Neural progenitor cell (in vitro differentiated cells): Measurements from ENCODE around the gene INSM1.

Source experiments
- CTCF ChIP-seq: fragments of 200-600 bp; sonication (generic); IDR thresholded peaks from 2 replicates; pipeline ENCODE4 v1.5.1; 2017; ENCODE audit warnings: antibody characterized with exemption, mild to moderate bottlenecking
- EZH2 ChIP-seq: fragments of 200-600 bp; sonication (generic); IDR thresholded peaks from 2 replicates; pipeline ENCODE4 v1.6.1; 2017; ENCODE audit warnings: antibody characterized with exemption, mild to moderate bottlenecking, moderate library complexity
- EZH2phosphoT487 ChIP-seq: fragments of 200-600 bp; sonication (generic); IDR thresholded peaks from 2 replicates; pipeline ENCODE4 v1.6.1; 2017; ENCODE audit warnings: antibody characterized with exemption

DNA sequence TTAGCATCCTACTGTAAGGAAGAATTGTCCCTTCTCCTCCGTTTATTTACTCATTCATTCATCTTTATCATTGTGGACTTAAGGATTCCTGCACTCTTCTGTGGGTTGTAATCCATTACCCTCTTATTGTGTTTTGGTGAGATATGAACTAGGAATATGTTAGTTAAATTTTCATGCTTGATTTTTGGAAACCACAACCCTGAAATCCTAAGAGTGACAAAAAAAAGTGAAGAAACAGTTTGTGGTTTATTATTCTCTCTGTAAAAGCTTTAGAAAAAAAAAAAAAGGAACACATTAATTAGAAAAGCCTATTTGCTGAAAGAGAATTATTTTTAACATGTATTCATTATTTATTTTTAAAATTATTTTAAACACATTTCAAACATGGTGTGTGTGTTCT is 36.7 kb upstream of the INSM1 start:
- TF ChIP-seq EZH2: no peak
- no peak for TF ChIP-seq EZH2phosphoT487
- TF ChIP-seq CTCF: no peak
